Measurements from ENCODE around the gene ZNRF1. TPM values are rescaled to one million over a fixed set of nuclear protein-coding genes. Genes with fewer than 3 reads are reported as not detected.
"Not testable (repeated sequence)": the region's sequence is repeated elsewhere in the genome, so short reads cannot be mapped to it uniquely, and the experiment has no call there.

The ZNRF1 gene
- polyA plus RNA-seq, 1 experiment: 24.1 TPM

- H3K4me3 ChIP-seq (ENCODE audit: low read depth, low read length): no peak overlapping the region
- CTCF ChIA-PET: interaction anchor here (1.1 to 2.9 kb wide), 3 partner anchors 8 to 121 kb away, joined by 3 to 13 read pairs (median 4); partner anchors contain the start of gene ZNRF1
- TF ChIP-seq CTCF (IDR thresholded peaks at IDR 0.05; ENCODE audit: insufficient read depth, low read depth, low read length): no peak
- no peaks in the 10 kb centered on the region for H3K27me3 ChIP-seq (ENCODE audit: control insufficient read depth, insufficient read depth, low read length)
- POLR2A ChIA-PET: no interaction called here
- H3K36me3 ChIP-seq (ENCODE audit: control insufficient read depth, insufficient read depth, low read length): no peaks in the 10 kb centered on the region
- no peak for DNase-seq (ENCODE audit: low read depth)
Measured at GRCh38 chr16:75120253-75120652, 121.4 kb downstream of the ZNRF1 start.

- no peak overlapping the region for H3K4me3 ChIP-seq (ENCODE audit: low read depth, low read length)
- H3K36me3 ChIP-seq (ENCODE audit: control insufficient read depth, insufficient read depth, low read length): no peaks in the 10 kb centered on the region
- TF ChIP-seq CTCF (IDR thresholded peaks at IDR 0.05; ENCODE audit: insufficient read depth, low read depth, low read length): no peak
- H3K27me3 ChIP-seq (ENCODE audit: control insufficient read depth, insufficient read depth, low read length): no peaks in the 10 kb centered on the region
- no peak for DNase-seq (ENCODE audit: low read depth)
- ChIA-PET CTCF (interaction anchor here (1.1 to 3.8 kb wide), 3 partner anchors 11 to 309 kb away, joined by 3 to 17 read pairs (median 8); partner anchors contain the start of gene WDR59), POLR2A (interaction anchor here (0.6 kb wide), 1 partner anchor 120 kb away, joined by 3 read pairs; no protein-coding TSS in a partner anchor)
Measured at GRCh38 chr16:75121949-75122568, 123.2 kb downstream of the ZNRF1 start.

GRCh38 chr16:75122609-75123008 lies 123.8 kb downstream of the ZNRF1 start:
- POLR2A ChIA-PET: no interaction called here
- DNase-seq (ENCODE audit: low read depth): no peak
- H3K36me3 ChIP-seq (ENCODE audit: control insufficient read depth, insufficient read depth, low read length): no peaks in the 10 kb centered on the region
- H3K4me3 ChIP-seq (ENCODE audit: low read depth, low read length): no peak overlapping the region
- TF ChIP-seq CTCF (IDR thresholded peaks at IDR 0.05; ENCODE audit: insufficient read depth, low read depth, low read length): no peak
- CTCF ChIA-PET: interaction anchor here (1.1 to 3.8 kb wide), 3 partner anchors 11 to 309 kb away, joined by 3 to 17 read pairs (median 8); partner anchors contain the start of gene WDR59
- no peaks in the 10 kb centered on the region for H3K27me3 ChIP-seq (ENCODE audit: control insufficient read depth, insufficient read depth, low read length)

- no peaks in the 10 kb centered on the region for H3K36me3 ChIP-seq (ENCODE audit: control insufficient read depth, insufficient read depth, low read length)
- H3K4me3 ChIP-seq (ENCODE audit: low read depth, low read length): no peak overlapping the region
- CTCF ChIA-PET: interaction anchor here (0.6 kb wide), 1 partner anchor 30 kb away, joined by 4 read pairs; no protein-coding TSS in a partner anchor
- POLR2A ChIA-PET: no interaction called here
- TF ChIP-seq CTCF (IDR thresholded peaks at IDR 0.05; ENCODE audit: insufficient read depth, low read depth, low read length): no peak
- peaks cover 3% of the 10 kb centered on the region for H3K27me3 ChIP-seq (ENCODE audit: control insufficient read depth, insufficient read depth, low read length)
- no peak for DNase-seq (ENCODE audit: low read depth)
Measured at GRCh38 chr16:75127713-75128415, 129.0 kb downstream of the ZNRF1 start.

GRCh38 chr16:75129421-75130149 lies 130.8 kb downstream of the ZNRF1 start:
- H3K4me3 ChIP-seq (ENCODE audit: low read depth, low read length); H3K36me3 ChIP-seq (ENCODE audit: control insufficient read depth, insufficient read depth, low read length); H3K27me3 ChIP-seq (ENCODE audit: control insufficient read depth, insufficient read depth, low read length); DNase-seq (ENCODE audit: low read depth); POLR2A ChIA-PET: not testable (repeated sequence)
- CTCF ChIA-PET: interaction anchor here (0.7 to 2.4 kb wide), 4 partner anchors 16 to 421 kb away, joined by 3 to 10 read pairs (median 4); no protein-coding TSS in a partner anchor
